Thymus (tissue), 11 donors: ENCODE measurements around the gene GPC1. TPM values are rescaled to one million over a fixed set of nuclear protein-coding genes. Genes with fewer than 3 reads are reported as not detected.

ENCODE experiments used
- DNase-seq, 9 donors: peaks; one replicate each; pipeline ENCODE4 v3.0.0-alpha.2; 2013; ENCODE audit warnings: low spot score in 9 of 9, low read depth in 6 of 9, missing footprints in 1 of 9
- H3K27ac ChIP-seq, 2 donors: one replicate each; pipeline ENCODE4 v1.5.1; 2013; ENCODE audit warnings: control low read depth in 1 of 2, low read depth in 1 of 2, low read length in 1 of 2, mild to moderate bottlenecking in 1 of 2, moderate library complexity in 1 of 2
- H3K27me3 ChIP-seq, 2 donors: one replicate each; pipeline ENCODE4 v1.5.1; 2013; ENCODE audit warnings: low read length in 1 of 2; ENCODE audit not compliant: control insufficient read depth in 2 of 2, insufficient read depth in 1 of 2
- H3K36me3 ChIP-seq, 2 donors: one replicate each; pipeline ENCODE4 v1.5.1; 2013; ENCODE audit warnings: low read length in 1 of 2, mild to moderate bottlenecking in 1 of 2, moderate library complexity in 1 of 2; ENCODE audit not compliant: control insufficient read depth in 2 of 2, insufficient read depth in 2 of 2
- H3K4me1 ChIP-seq, 2 donors: one replicate each; pipeline ENCODE4 v1.5.1; 2013; ENCODE audit warnings: low read length in 2 of 2; ENCODE audit not compliant: control insufficient read depth in 2 of 2, insufficient read depth in 2 of 2
- H3K4me3 ChIP-seq, 2 donors: one replicate each; pipeline ENCODE4 v1.5.1; 2013; ENCODE audit warnings: low read length in 2 of 2, control low read depth in 1 of 2, mild to moderate bottlenecking in 1 of 2
- H3K9me3 ChIP-seq, 2 donors: one replicate each; pipeline ENCODE4 v1.5.1; 2013; ENCODE audit warnings: low read length in 1 of 2, mild to moderate bottlenecking in 1 of 2; ENCODE audit not compliant: control insufficient read depth in 2 of 2, insufficient read depth in 1 of 2
- WGBS: extraction: QIAGEN DNeasy Blood & Tissue Kit; methylation state at CpG from one replicate; pipeline ENCODE4 v1.1.7; 2013; 5-methylcytosine and 5-hydroxymethylcytosine counted together
- polyA plus RNA-seq: library from polyadenylated mRNA; stranded (reverse); fragments of 200-250 nt; gene quantifications from one replicate; pipeline ENCODE4 v1.2.3, GENCODE V29; 2013
- total RNA-seq: library from RNA; stranded (reverse); fragments of 120-200 nt; gene quantifications from one replicate; pipeline ENCODE4 v1.2.4, GENCODE V29; 2013
- donor health status: healthy.

GPC1 gene
- total and polyA plus RNA-seq, 2 donors: 4.4 to 46.6 TPM

- H3K9me3 ChIP-seq: peaks cover 0 to 9% of the 10 kb centered on the region in 2 donors
- H3K36me3 ChIP-seq: no peaks in the 10 kb centered on the region
- 94% methylated on average over 21 of the region's 21 CpGs for WGBS
- H3K4me1 ChIP-seq: no peaks in the 10 kb centered on the region
- no peak overlapping the region for H3K27ac ChIP-seq
- DNase-seq: no peak
- H3K27me3 ChIP-seq: no peaks in the 10 kb centered on the region
- H3K4me3 ChIP-seq: no peak overlapping the region
Observed at GRCh38 chr2:240410808-240411207, 24.7 kb upstream of the GPC1 start.

- H3K9me3 ChIP-seq: peaks cover 0 to 9% of the 10 kb centered on the region in 2 donors
- no peaks in the 10 kb centered on the region for H3K4me1 ChIP-seq
- no peaks in the 10 kb centered on the region for H3K27me3 ChIP-seq
- no peak for DNase-seq
- H3K27ac ChIP-seq: no peak overlapping the region
- no peaks in the 10 kb centered on the region for H3K36me3 ChIP-seq
- WGBS: 92% methylated on average over 28 of the region's 28 CpGs
- no peak overlapping the region for H3K4me3 ChIP-seq
Observed at GRCh38 chr2:240411261-240412160, 24.0 kb upstream of the GPC1 start.

GRCh38 chr2:240412211-240412861 lies 23.1 kb upstream of the GPC1 start:
- no peak for DNase-seq
- no peaks in the 10 kb centered on the region for H3K27me3 ChIP-seq
- no peaks in the 10 kb centered on the region for H3K4me1 ChIP-seq
- H3K9me3 ChIP-seq: peaks cover 0 to 9% of the 10 kb centered on the region in 2 donors
- H3K36me3 ChIP-seq: no peaks in the 10 kb centered on the region
- no peak overlapping the region for H3K4me3 ChIP-seq
- WGBS: 89% methylated on average over 15 of the region's 15 CpGs
- H3K27ac ChIP-seq: no peak overlapping the region

GRCh38 chr2:240412975-240413812 lies 22.3 kb upstream of the GPC1 start:
- no peak for DNase-seq

DNA sequence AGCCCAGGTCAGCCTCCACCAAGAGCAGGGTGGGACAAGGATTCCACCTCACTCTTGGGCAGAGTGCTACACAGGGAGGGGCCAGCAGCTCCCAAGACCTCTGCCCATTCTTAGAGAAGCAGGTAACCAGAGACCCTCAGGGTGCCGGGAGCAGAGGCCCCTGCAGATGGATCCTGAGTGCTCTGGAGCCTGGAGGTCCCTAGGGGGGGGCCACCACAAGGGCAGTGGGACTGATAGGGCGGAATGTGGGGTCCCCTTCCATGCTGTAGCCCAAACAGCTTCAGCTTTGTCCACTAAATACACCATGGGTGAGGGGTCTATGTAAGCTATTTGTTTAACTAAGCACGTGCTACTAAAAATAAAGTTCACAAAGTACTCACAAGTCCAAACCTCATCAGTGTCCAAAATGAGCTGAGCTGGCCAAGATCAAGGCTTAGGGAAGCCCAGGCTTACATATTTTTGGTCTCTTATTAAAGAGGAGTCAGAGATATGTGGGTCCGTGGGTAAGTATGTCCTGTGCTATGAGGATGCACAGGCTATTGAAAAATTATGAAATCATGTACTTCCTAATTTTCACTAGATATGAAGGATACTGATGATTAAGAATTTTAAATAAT lies 21.5 kb upstream of the GPC1 start:
- H3K4me3 ChIP-seq: no peak overlapping the region
- no peaks in the 10 kb centered on the region for H3K36me3 ChIP-seq
- H3K9me3 ChIP-seq: peaks cover 3 to 16% of the 10 kb centered on the region in 2 donors
- H3K27me3 ChIP-seq: no peaks in the 10 kb centered on the region
- H3K4me1 ChIP-seq: no peaks in the 10 kb centered on the region
- 89% methylated on average over 4 of the region's 4 CpGs for WGBS
- DNase-seq: no peak
- H3K27ac ChIP-seq: no peak overlapping the region

More at GRCh38 chr2:240412975-240413812, 22.3 kb upstream of the GPC1 start:
- peaks cover 0 to 9% of the 10 kb centered on the region in 2 donors for H3K9me3 ChIP-seq
- H3K27ac ChIP-seq: no peak overlapping the region
- no peaks in the 10 kb centered on the region for H3K27me3 ChIP-seq
- H3K4me3 ChIP-seq: no peak overlapping the region
- no peaks in the 10 kb centered on the region for H3K4me1 ChIP-seq
- no peaks in the 10 kb centered on the region for H3K36me3 ChIP-seq
- WGBS: 93% methylated on average over 26 of the region's 26 CpGs

DNA sequence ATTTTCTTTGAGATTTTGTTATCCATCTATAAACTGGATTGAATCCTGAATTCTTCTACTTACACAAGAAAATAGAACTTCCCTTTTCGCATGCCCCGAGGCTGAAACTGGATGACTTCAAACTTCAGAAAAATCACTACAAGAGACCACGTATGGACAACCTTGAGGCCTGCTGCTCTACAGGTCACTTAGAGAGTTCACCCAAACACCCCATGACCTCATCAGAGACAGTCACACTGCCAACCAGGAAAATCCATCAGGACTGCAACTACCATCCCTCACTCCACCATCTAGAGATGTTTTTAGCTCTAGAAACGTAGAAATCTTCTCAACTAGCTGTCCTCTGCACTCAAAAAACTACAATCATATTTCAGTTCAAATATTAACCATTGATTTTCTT lies 18.6 kb upstream of the GPC1 start:
- H3K27ac ChIP-seq: no peak overlapping the region
- DNase-seq: no peak
- WGBS: 76% methylated on average over 4 of the region's 4 CpGs
- no peaks in the 10 kb centered on the region for H3K36me3 ChIP-seq
- H3K27me3 ChIP-seq: no peaks in the 10 kb centered on the region
- no peaks in the 10 kb centered on the region for H3K4me1 ChIP-seq
- H3K9me3 ChIP-seq: peaks cover 11 to 35% of the 10 kb centered on the region in 2 donors
- no peak overlapping the region for H3K4me3 ChIP-seq

GRCh38 chr2:240418311-240418710 lies 17.2 kb upstream of the GPC1 start:
- H3K9me3 ChIP-seq: peaks cover 11 to 33% of the 10 kb centered on the region in 2 donors
- no peaks in the 10 kb centered on the region for H3K27me3 ChIP-seq
- no peaks in the 10 kb centered on the region for H3K36me3 ChIP-seq
- H3K4me3 ChIP-seq: no peak overlapping the region
- no peak overlapping the region for H3K27ac ChIP-seq
- H3K4me1 ChIP-seq: no peaks in the 10 kb centered on the region
- no peak for DNase-seq
- WGBS: 100% methylated on average over 1 of the region's 1 CpG

- Histone ChIP-seq H3K27me3 (no peaks in the 10 kb centered on the region), H3K9me3 (peaks cover 12 to 41% of the 10 kb centered on the region in 2 donors), H3K27ac (no peak overlapping the region), H3K36me3 (no peaks in the 10 kb centered on the region), H3K4me3 (no peak overlapping the region), H3K4me1 (no peaks in the 10 kb centered on the region)
- 91% methylated on average over 7 of the region's 7 CpGs for WGBS
- no peak for DNase-seq
Observed at GRCh38 chr2:240419271-240419670, 16.2 kb upstream of the GPC1 start.
